ENCODE measurements around the gene UBXN10.

DNA sequence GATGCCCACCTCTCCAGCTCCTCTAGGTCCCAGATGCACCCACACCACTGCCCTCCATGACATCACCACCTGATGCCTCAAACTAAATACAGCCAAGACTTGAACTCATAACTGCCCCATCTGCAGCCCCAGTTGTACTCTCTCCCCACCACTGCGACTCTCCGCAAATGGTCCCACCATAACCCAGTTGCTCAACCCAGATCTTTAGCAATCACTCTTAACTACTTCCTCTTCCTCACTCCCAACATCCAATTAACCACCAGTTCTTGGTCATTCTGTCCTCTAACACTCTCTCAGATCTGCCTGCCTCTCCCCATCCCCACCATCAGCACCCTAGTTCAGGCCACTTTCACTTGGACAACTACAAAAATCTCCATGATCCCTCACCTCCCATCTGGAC is 37.2 kb downstream of the UBXN10 start:
- TF ChIP-seq MYC (IDR thresholded peaks at IDR 0.05; ENCODE audit: low read depth, low read length) (no peak), CTCF (IDR thresholded peaks at IDR 0.05; ENCODE audit: extremely low read depth in 1 of 2, insufficient read depth in 1 of 2, low read depth in 1 of 2, low read length in 2 of 2) (no peak), EZH2 (IDR thresholded peaks at IDR 0.05; ENCODE audit: borderline replicate concordance, low read depth, low read length, severe bottlenecking) (no peak), POLR2A (IDR thresholded peaks at IDR 0.05; ENCODE audit: low read depth, low read length) (no peak), POLR2AphosphoS5 (IDR thresholded peaks at IDR 0.05; ENCODE audit: insufficient read depth, low read depth, low read length) (no peak), GATA2 (IDR thresholded peaks at IDR 0.05; ENCODE audit: insufficient read depth, insufficient read length, low read depth, low read length) (no peak)
- TF ChIP-seq, protein P1, sequence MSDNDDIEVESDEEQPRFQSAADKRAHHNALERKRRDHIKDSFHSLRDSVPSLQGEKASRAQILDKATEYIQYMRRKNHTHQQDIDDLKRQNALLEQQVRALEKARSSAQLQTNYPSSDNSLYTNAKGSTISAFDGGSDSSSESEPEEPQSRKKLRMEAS (IDR thresholded peaks at IDR 0.05; ENCODE audit: insufficient read depth, insufficient read length): no peak

Data from endothelial cell of umbilical vein (primary cell).